ENCODE data around the gene SRCIN1.
A peak's percentile ranks its signal among the peaks of the same experiment; 100 is the strongest.

The SRCIN1 gene

GRCh38 chr17:38556239-38556638, 49.5 kb downstream of the SRCIN1 start:
- no peak for TF ChIP-seq FOXP2 (optimal IDR thresholded peaks at IDR 0.05; ENCODE audit: borderline replicate concordance, extremely low read depth, extremely low read length, insufficient read depth)

- TF ChIP-seq FOXP2 (optimal IDR thresholded peaks at IDR 0.05; ENCODE audit: borderline replicate concordance, extremely low read depth, extremely low read length, insufficient read depth) (no peak), SIN3A (IDR thresholded peaks at IDR 0.05; ENCODE audit: borderline replicate concordance, insufficient read depth, low read length) (no peak), POLR2AphosphoS5 (IDR thresholded peaks at IDR 0.05; ENCODE audit: low read depth, low read length) (no peak), REST (IDR thresholded peaks at IDR 0.05; ENCODE audit: insufficient read depth in 1 of 2, low read depth in 2 of 2, low read length in 2 of 2) (0 out of 4 replicates have a peak, but pooled peaks of 1 of the 2 experiments have one; percentile 20)
Measured at GRCh38 chr17:38554430-38555350, 51.1 kb downstream of the SRCIN1 start.

GRCh38 chr17:38552343-38552742, 53.4 kb downstream of the SRCIN1 start:
- TF ChIP-seq POLR2AphosphoS5 (IDR thresholded peaks at IDR 0.05; ENCODE audit: low read depth, low read length) (no peak), REST (IDR thresholded peaks at IDR 0.05; ENCODE audit: insufficient read depth in 1 of 2, low read depth in 2 of 2, low read length in 2 of 2) (no peak), TAF1 (IDR thresholded peaks at IDR 0.05; ENCODE audit: borderline replicate concordance, insufficient read depth, low read length) (no peak), FOXP2 (optimal IDR thresholded peaks at IDR 0.05; ENCODE audit: borderline replicate concordance, extremely low read depth, extremely low read length, insufficient read depth) (no peak), SIN3A (IDR thresholded peaks at IDR 0.05; ENCODE audit: borderline replicate concordance, insufficient read depth, low read length) (no peak)

GRCh38 chr17:38551121-38551520, 54.6 kb downstream of the SRCIN1 start:
- no peak for TF ChIP-seq FOXP2 (optimal IDR thresholded peaks at IDR 0.05; ENCODE audit: borderline replicate concordance, extremely low read depth, extremely low read length, insufficient read depth)

GRCh38 chr17:38550661-38551060, 55.1 kb downstream of the SRCIN1 start:
- no peak for TF ChIP-seq FOXP2 (optimal IDR thresholded peaks at IDR 0.05; ENCODE audit: borderline replicate concordance, extremely low read depth, extremely low read length, insufficient read depth)
- no peak for TF ChIP-seq TAF1 (IDR thresholded peaks at IDR 0.05; ENCODE audit: borderline replicate concordance, insufficient read depth, low read length)
- TF ChIP-seq POLR2AphosphoS5 (IDR thresholded peaks at IDR 0.05; ENCODE audit: low read depth, low read length) = no peak
- no peak for TF ChIP-seq REST (IDR thresholded peaks at IDR 0.05; ENCODE audit: insufficient read depth in 1 of 2, low read depth in 2 of 2, low read length in 2 of 2)
- no peak for TF ChIP-seq SIN3A (IDR thresholded peaks at IDR 0.05; ENCODE audit: borderline replicate concordance, insufficient read depth, low read length)

- TF ChIP-seq TAF1 (IDR thresholded peaks at IDR 0.05; ENCODE audit: borderline replicate concordance, insufficient read depth, low read length) (no peak), FOXP2 (optimal IDR thresholded peaks at IDR 0.05; ENCODE audit: borderline replicate concordance, extremely low read depth, extremely low read length, insufficient read depth) (no peak), REST (IDR thresholded peaks at IDR 0.05; ENCODE audit: insufficient read depth in 1 of 2, low read depth in 2 of 2, low read length in 2 of 2) (no peak), SIN3A (IDR thresholded peaks at IDR 0.05; ENCODE audit: borderline replicate concordance, insufficient read depth, low read length) (no peak), POLR2AphosphoS5 (IDR thresholded peaks at IDR 0.05; ENCODE audit: low read depth, low read length) (no peak)
Measured at GRCh38 chr17:38549285-38549684, 56.5 kb downstream of the SRCIN1 start.
